GM23338 (cell line): ENCODE data around the gene TOM1L1. TPM values are rescaled to one million over a fixed set of nuclear protein-coding genes. Genes with fewer than 3 reads are reported as not detected.

Experiments used
- ATAC-seq: fragments of 200-7000 bp; cut with Tn5 transposase; 3 replicates; pipeline ENCODE4 v1.9.1; 2020
- DNase-seq: peaks from one replicate; pipeline ENCODE4 v3.0.0-alpha.2; 2015; ENCODE audit warnings: low spot score
- H2AFZ ChIP-seq: fragments of 200-600 bp; sonication (generic); 2 replicates; pipeline ENCODE4 v1.8.0; 2016; ENCODE audit warnings: antibody characterized with exemption, mild to moderate bottlenecking, moderate library complexity
- H3F3A ChIP-seq: fragments of 200-600 bp; sonication (generic); replicated peaks from 2 replicates; pipeline ENCODE4 v1.8.0; 2017; ENCODE audit warnings: antibody characterized with exemption, mixed run types, low read depth
- H3K27ac ChIP-seq: fragments of 200-600 bp; sonication (generic); 2 replicates; pipeline ENCODE4 v1.6.1; 2016; ENCODE audit warnings: low read depth
- H3K27me3 ChIP-seq: fragments of 200-600 bp; sonication (generic); 2 replicates; pipeline ENCODE4 v1.8.0; 2016; ENCODE audit warnings: mild to moderate bottlenecking, mixed run types, moderate library complexity; ENCODE audit not compliant: insufficient read depth
- H3K36me3 ChIP-seq: fragments of 200-600 bp; sonication (generic); 2 replicates; pipeline ENCODE4 v1.8.0; 2016; ENCODE audit warnings: mild to moderate bottlenecking; ENCODE audit not compliant: insufficient read depth
- H3K4me1 ChIP-seq: fragments of 200-600 bp; sonication (generic); 2 replicates; pipeline ENCODE4 v1.8.0; 2016; ENCODE audit warnings: mild to moderate bottlenecking, moderate library complexity; ENCODE audit not compliant: insufficient read depth
- H3K4me2 ChIP-seq: fragments of 200-600 bp; sonication (generic); 2 replicates; pipeline ENCODE4 v1.7.1; 2017; ENCODE audit warnings: mixed run types
- H3K4me3 ChIP-seq: fragments of 200-600 bp; sonication (generic); 2 replicates; pipeline ENCODE4 v1.6.1; 2016; ENCODE audit warnings: mixed run types
- H3K79me2 ChIP-seq: fragments of 200-600 bp; sonication (generic); replicated peaks from 2 replicates; pipeline ENCODE4 v1.8.0; 2017; ENCODE audit warnings: mild to moderate bottlenecking; ENCODE audit not compliant: insufficient read depth
- H3K9me2 ChIP-seq: fragments of 200-600 bp; sonication (generic); 2 replicates; pipeline ENCODE4 v1.8.0; 2017; ENCODE audit not compliant: insufficient read depth
- H4K20me1 ChIP-seq: fragments of 200-600 bp; sonication (generic); replicated peaks from 2 replicates; pipeline ENCODE4 v1.8.0; 2017; ENCODE audit warnings: mild to moderate bottlenecking; ENCODE audit not compliant: insufficient read depth
- H3K27ac Mint-ChIP-seq: 2 replicates; pipeline ENCODE4 v1.8.0; 2020; ENCODE audit warnings: inconsistent platforms, mild to moderate bottlenecking, moderate library complexity, mixed read lengths
- H3K27me3 Mint-ChIP-seq: 3 replicates; pipeline ENCODE4 v1.8.0; 2022; ENCODE audit warnings: low read depth, mild to moderate bottlenecking, moderate library complexity, mixed read lengths, inconsistent platforms; ENCODE audit not compliant: insufficient read depth, poor library complexity
- H3K36me3 Mint-ChIP-seq: 3 replicates; pipeline ENCODE4 v1.8.0; 2021; ENCODE audit warnings: low read depth, mild to moderate bottlenecking, inconsistent platforms, moderate library complexity, mixed read lengths
- H3K4me1 Mint-ChIP-seq: 3 replicates; pipeline ENCODE4 v1.8.0; 2020; ENCODE audit warnings: mild to moderate bottlenecking, inconsistent platforms, mixed read lengths
- H3K4me3 Mint-ChIP-seq: 3 replicates; pipeline ENCODE4 v1.8.0; 2021; ENCODE audit warnings: moderate library complexity, mild to moderate bottlenecking, inconsistent platforms, mixed read lengths
- H3K9me3 Mint-ChIP-seq: 3 replicates; pipeline ENCODE4 v1.8.0; 2020; ENCODE audit warnings: moderate library complexity, mild to moderate bottlenecking, inconsistent platforms, mixed read lengths
- CREB1 ChIP-seq: fragments of 250-450 bp; sonication (Bioruptor Pico); IDR thresholded peaks from 2 replicates; pipeline ENCODE4 v1.5.0; 2020; ENCODE audit warnings: low read depth, mild to moderate bottlenecking, moderate library complexity
- CTCF ChIP-seq, 2 experiments: fragments of 200-600 bp in 1 of 2; sonication (generic) in 1 of 2; conservative IDR thresholded peaks; 2 replicates each; pipeline versions ENCODE4 v1.5.1 to v1.6.1; 2016 to 2017; ENCODE audit warnings: antibody characterized with exemption in 2 of 2, low read depth in 2 of 2, mild to moderate bottlenecking in 2 of 2, moderate library complexity in 1 of 2
- ETS1 ChIP-seq: IDR thresholded peaks from 2 replicates; pipeline ENCODE4 v1.6.1; 2016; ENCODE audit warnings: antibody characterized with exemption
- EZH2 ChIP-seq: fragments of 200-600 bp; sonication (generic); IDR thresholded peaks from one replicate; pipeline ENCODE4 v1.8.0; 2017; ENCODE audit warnings: antibody characterized with exemption, mild to moderate bottlenecking, low read depth; ENCODE audit not compliant: unreplicated experiment
- EZH2phosphoT487 ChIP-seq: fragments of 200-600 bp; sonication (generic); IDR thresholded peaks from one replicate; pipeline ENCODE4 v1.8.1; 2018; ENCODE audit warnings: antibody characterized with exemption; ENCODE audit not compliant: unreplicated experiment
- JUNB ChIP-seq: IDR thresholded peaks from one replicate; pipeline ENCODE4 v1.6.1; 2016; ENCODE audit warnings: antibody characterized with exemption; ENCODE audit not compliant: unreplicated experiment
- NANOG ChIP-seq: IDR thresholded peaks from 2 replicates; pipeline ENCODE4 v1.6.1; 2016; ENCODE audit warnings: antibody characterized with exemption, borderline replicate concordance
- POLR2AphosphoS5 ChIP-seq: IDR thresholded peaks from 2 replicates; pipeline ENCODE4 v1.6.1; 2016; ENCODE audit warnings: antibody characterized with exemption, low read depth
- REST ChIP-seq: IDR thresholded peaks from one replicate; pipeline ENCODE4 v1.6.1; 2018; ENCODE audit warnings: antibody characterized with exemption; ENCODE audit not compliant: unreplicated experiment
- STAT1 ChIP-seq: IDR thresholded peaks from one replicate; pipeline ENCODE4 v1.6.1; 2016; ENCODE audit warnings: antibody characterized with exemption; ENCODE audit not compliant: unreplicated experiment
- ZNF114 ChIP-seq: fragments of 250-450 bp; sonication (Bioruptor Pico); IDR thresholded peaks from 2 replicates; pipeline ENCODE4 v1.5.0; 2020; ENCODE audit warnings: mild to moderate bottlenecking, moderate library complexity
- ZNF331 ChIP-seq: fragments of 250-450 bp; sonication (Bioruptor Pico); IDR thresholded peaks from 2 replicates; pipeline ENCODE4 v1.5.0; 2020; ENCODE audit warnings: low read depth, mild to moderate bottlenecking, moderate library complexity
- polyA plus RNA-seq: library from polyadenylated mRNA; unstranded; fragments of >200 nt; fragmentation: Nextera tagmentation; extraction: Ambion mirVana; gene quantifications from 2 replicates; pipeline ENCODE4 v1.2.1, GENCODE V29; 2016
- total RNA-seq: library from RNA; depleted of rRNA; stranded (reverse); fragments of >200 nt; shearing (Covaris generic); gene quantifications from 2 replicates; pipeline ENCODE4 v1.2.3, GENCODE V29; 2014

The TOM1L1 gene
- total and polyA plus RNA-seq, 2 experiments from 2014 or later: 46.8 to 58.0 TPM

GRCh38 chr17:54971147-54971546 lies 70.5 kb downstream of the TOM1L1 start:
- no peak overlapping the region for H3K4me3 ChIP-seq
- Mint-ChIP-seq H3K4me3 (no peak overlapping the region), H3K36me3 (peaks cover 8% of the 10 kb centered on the region), H3K27ac (no peak overlapping the region), H3K4me1 (peaks cover 10% of the 10 kb centered on the region), H3K27me3 (peaks cover 4% of the 10 kb centered on the region), H3K9me3 (no peaks in the 10 kb centered on the region; the same call in 2 of the 3 replicates)
- H4K20me1 ChIP-seq: no peaks in the 10 kb centered on the region
- no peaks in the 10 kb centered on the region for H3K27me3 ChIP-seq
- no peaks in the 10 kb centered on the region for H3F3A ChIP-seq
- no peak overlapping the region for H3K4me2 ChIP-seq
- no peak for DNase-seq
- H3K9me2 ChIP-seq: no peaks in the 10 kb centered on the region
- peaks cover 12% of the 10 kb centered on the region; the same call in 1 of the 2 replicates for H3K4me1 ChIP-seq
- no peaks in the 10 kb centered on the region for H3K36me3 ChIP-seq
- H2AFZ ChIP-seq: no peak overlapping the region
- TF ChIP-seq REST (no peak), EZH2 (no peak), CREB1 (CRISPR knock-in tag) (no peak), ZNF114 (CRISPR knock-in tag) (no peak), EZH2phosphoT487 (no peak), STAT1 (no peak), ZNF331 (CRISPR knock-in tag) (no peak), ETS1 (no peak), JUNB (no peak)
- H3K79me2 ChIP-seq: peaks cover 92% of the 10 kb centered on the region
- ATAC-seq: no peak
- H3K27ac ChIP-seq: no peak overlapping the region

DNA sequence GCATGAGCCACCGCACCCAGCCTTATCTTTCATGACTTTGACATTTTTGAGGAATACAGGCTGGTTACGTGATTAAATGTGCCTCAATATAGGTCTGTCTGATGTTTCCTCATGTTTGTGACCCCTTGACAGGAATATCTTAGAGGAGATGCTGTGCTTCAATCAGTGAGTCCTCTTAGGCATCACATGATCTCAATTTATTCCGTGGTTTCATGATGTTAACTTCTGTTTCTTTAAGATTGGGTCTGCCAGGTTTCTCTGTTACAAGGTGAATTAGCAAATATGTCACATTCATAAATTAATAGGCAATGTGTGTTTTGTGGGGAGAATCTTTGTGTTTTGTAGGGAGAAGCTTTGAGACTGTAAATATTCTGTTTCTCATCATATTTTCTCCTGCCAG lies 71.2 kb downstream of the TOM1L1 start:
- H3K9me3 Mint-ChIP-seq: peaks cover 1% of the 10 kb centered on the region; the same call in 1 of the 3 replicates

More for the DNA sequence above, 71.2 kb downstream of the TOM1L1 start:
- no peak overlapping the region for H3K4me2 ChIP-seq
- no peaks in the 10 kb centered on the region for H3F3A ChIP-seq
- H3K4me1 ChIP-seq: peaks cover 6% of the 10 kb centered on the region; the same call in 1 of the 2 replicates
- Mint-ChIP-seq H3K4me3 (no peak overlapping the region), H3K36me3 (peaks cover 12% of the 10 kb centered on the region), H3K27me3 (no peaks in the 10 kb centered on the region), H3K27ac (no peak overlapping the region), H3K4me1 (peaks cover 3% of the 10 kb centered on the region; the same call in 2 of the 3 replicates)
- H3K4me3 ChIP-seq: no peak overlapping the region
- no peak for ATAC-seq
- H4K20me1 ChIP-seq: no peaks in the 10 kb centered on the region
- TF ChIP-seq ETS1: no peak
- TF ChIP-seq CREB1 (CRISPR knock-in tag): no peak
- no peak for TF ChIP-seq REST
- TF ChIP-seq JUNB: no peak
- TF ChIP-seq ZNF331 (CRISPR knock-in tag): no peak
- TF ChIP-seq POLR2AphosphoS5: no peak
- TF ChIP-seq ZNF114 (CRISPR knock-in tag): no peak
- TF ChIP-seq STAT1: no peak
- no peak for TF ChIP-seq NANOG
- TF ChIP-seq EZH2: no peak
- TF ChIP-seq CTCF (conservative IDR thresholded peaks at IDR 0.05; ENCODE audit: low read depth in 2 of 2): no peak
- no peak for TF ChIP-seq EZH2phosphoT487
- H2AFZ ChIP-seq: no peak overlapping the region
- no peaks in the 10 kb centered on the region for H3K27me3 ChIP-seq
- H3K79me2 ChIP-seq: peaks cover 92% of the 10 kb centered on the region
- no peaks in the 10 kb centered on the region for H3K9me2 ChIP-seq
- H3K36me3 ChIP-seq: no peaks in the 10 kb centered on the region
- DNase-seq: no peak
- no peak overlapping the region for H3K27ac ChIP-seq
